GM10266 (cell line): ENCODE results near the gene JAKMIP1.
A peak's percentile ranks its signal among the peaks of the same experiment; 100 is the strongest.

ENCODE experiments used
- DNase-seq: peaks from one replicate; pipeline ENCODE4 v3.0.0; 2012; ENCODE audit errors: extremely low spot score
- CTCF ChIP-seq: IDR thresholded peaks from 2 replicates; pipeline ENCODE4 v1.5.1; 2012; ENCODE audit warnings: mild to moderate bottlenecking, low read depth; ENCODE audit not compliant: control insufficient read depth, insufficient read depth; ENCODE audit errors: missing control alignments

The JAKMIP1 gene

GRCh38 chr4:6195602-6196319 lies 4.6 kb downstream of the JAKMIP1 start:
- DNase-seq = no peak
- no peak for TF ChIP-seq CTCF

GRCh38 chr4:6194458-6195195 lies 5.7 kb downstream of the JAKMIP1 start:
- DNase-seq = no peak
- TF ChIP-seq CTCF = no peak

GRCh38 chr4:6193399-6193798 lies 7.0 kb downstream of the JAKMIP1 start:
- TF ChIP-seq CTCF = no peak
- DNase-seq = no peak

GRCh38 chr4:6192245-6192644 lies 8.1 kb downstream of the JAKMIP1 start:
- no peak for DNase-seq
- TF ChIP-seq CTCF = no peak

- peak; percentile 13 for TF ChIP-seq CTCF
Observed at GRCh38 chr4:6191448-6192130, 8.8 kb downstream of the JAKMIP1 start.

GRCh38 chr4:6190486-6190885 lies 9.9 kb downstream of the JAKMIP1 start:
- no peak for DNase-seq

More at GRCh38 chr4:6191448-6192130, 8.8 kb downstream of the JAKMIP1 start:
- no peak for DNase-seq

More at GRCh38 chr4:6190486-6190885, 9.9 kb downstream of the JAKMIP1 start:
- no peak for TF ChIP-seq CTCF
